Transverse colon (tissue), 4 donors: ENCODE results near the gene STARD10. TPM values are rescaled to one million over a fixed set of nuclear protein-coding genes. Genes with fewer than 3 reads are reported as not detected.

Experiments
- DNase-seq: peaks from one replicate; pipeline ENCODE4 v3.0.0-alpha.2; 2019
- H3K27ac ChIP-seq, 4 donors: fragments of 200-600 bp; sonication (generic); 2 replicates each; pipeline ENCODE4 v1.5.1; 2016 to 2018; ENCODE audit warnings: inconsistent platforms in 4 of 4
- H3K27me3 ChIP-seq: fragments of 200-600 bp; sonication (generic); 2 replicates; pipeline ENCODE4 v1.5.1; 2017; ENCODE audit warnings: inconsistent platforms
- H3K36me3 ChIP-seq, 4 donors: fragments of 200-600 bp; sonication (generic); 2 replicates each; pipeline ENCODE4 v1.5.1; 2017 to 2019; ENCODE audit warnings: inconsistent platforms in 4 of 4
- H3K4me1 ChIP-seq, 4 donors: fragments of 200-600 bp; sonication (generic); 2 replicates each; pipeline ENCODE4 v1.5.1; 2017 to 2020; ENCODE audit warnings: inconsistent platforms in 4 of 4
- H3K4me3 ChIP-seq, 4 donors: fragments of 200-600 bp; sonication (generic); 1 replicate in 1 of 4; 2 replicates in 3 of 4; pipeline versions ENCODE4 v1.5.1 to v1.6.1; 2017 to 2019; ENCODE audit warnings: inconsistent platforms in 4 of 4
- H3K9me3 ChIP-seq, 2 donors: fragments of 200-600 bp; sonication (generic); 2 replicates each; pipeline ENCODE4 v1.5.1; 2017 to 2019; ENCODE audit warnings: inconsistent platforms in 2 of 2
- EP300 ChIP-seq: sonication (generic); formaldehyde crosslinking; IDR thresholded peaks from one replicate; pipeline ENCODE4 v1.6.1; 2017; ENCODE audit warnings: antibody characterized with exemption, low read depth
- POLR2A ChIP-seq: fragments of 450-650 bp; IDR thresholded peaks from one replicate; pipeline ENCODE4 v1.6.1; 2016; ENCODE audit warnings: antibody characterized with exemption, mild to moderate bottlenecking, moderate library complexity
- POLR2AphosphoS5 ChIP-seq, 3 donors: sonication (generic); formaldehyde crosslinking; IDR thresholded peaks; one replicate each; pipeline ENCODE4 v1.6.1; 2016; ENCODE audit warnings: antibody characterized with exemption in 3 of 3
- WGBS, 2 donors: methylation state at CpG; one replicate each; pipeline ENCODE4 v1.1.5; 2018; ENCODE audit warnings: low coverage in 1 of 2; 5-methylcytosine and 5-hydroxymethylcytosine counted together
- in situ Hi-C, 4 donors: fragments of 200-750 bp; cut with MboI; loops; one replicate each; pipeline versions ENCODE4 v1.15.0 to v1.15.1; 2017; ENCODE audit warnings: low sequenced_read_pairs in 3 of 4, low pct_ligation_motif_present in 1 of 4, low pct_unique_long_range_greater_than_20kb in 1 of 4
- intact Hi-C: fragments of 100-400 bp; cut with DNase I; formaldehyde crosslinking; loops from one replicate; pipeline ENCODE4 v1.15.1; 2023; ENCODE audit warnings: low total_unique reads
- total RNA-seq, 4 donors: library from RNA; depleted of rRNA; stranded (reverse); fragments of >200 nt; gene quantifications; one replicate each; pipeline ENCODE4 v1.1.0, GENCODE V29; 2016
- TF ChIP-seq, protein P1 (sequence below), 5 experiments: fragments of 200-600 bp in 3 of 5; fragments of 450-650 bp in 2 of 5; sonication (generic) in 3 of 5; IDR thresholded peaks; 1 replicate in 2 of 5; 2 replicates in 3 of 5; pipeline ENCODE4 v1.5.1; 2016 to 2017; ENCODE audit warnings: antibody characterized with exemption in 5 of 5, inconsistent platforms in 3 of 5, mild to moderate bottlenecking in 2 of 5, moderate library complexity in 1 of 5

STARD10 gene
- total RNA-seq, 4 donors from 2014 or later: 82.7 to 714 (median 225) TPM

DNA sequence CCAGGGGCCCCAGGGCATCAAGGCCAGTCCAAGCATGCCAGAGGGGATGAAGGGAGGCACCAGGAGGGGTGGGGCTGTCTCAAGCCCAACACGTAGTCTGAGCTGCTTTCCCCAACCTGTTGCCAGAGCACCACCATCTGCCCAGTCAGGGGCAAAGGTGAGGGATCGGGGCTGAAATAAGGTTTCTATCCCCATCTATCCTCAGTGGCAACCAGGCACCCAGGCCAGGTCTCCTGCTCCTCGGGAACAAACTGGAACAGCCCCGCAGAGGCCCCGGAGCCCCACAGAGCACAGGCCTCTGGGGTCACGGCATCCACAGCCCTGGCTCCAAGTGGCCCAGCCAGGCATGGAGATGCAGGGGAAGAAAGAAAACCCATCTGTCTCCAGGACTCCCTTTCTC, 19.3 kb downstream of the STARD10 start:
- DNase-seq: peak; percentile 6
- intact Hi-C loops: no loop called here
- 60% methylated on average over 6 of the region's 6 CpGs; no CpG with 5 or more reads in 1 of the 2 donors for WGBS, 2 donors

DNA sequence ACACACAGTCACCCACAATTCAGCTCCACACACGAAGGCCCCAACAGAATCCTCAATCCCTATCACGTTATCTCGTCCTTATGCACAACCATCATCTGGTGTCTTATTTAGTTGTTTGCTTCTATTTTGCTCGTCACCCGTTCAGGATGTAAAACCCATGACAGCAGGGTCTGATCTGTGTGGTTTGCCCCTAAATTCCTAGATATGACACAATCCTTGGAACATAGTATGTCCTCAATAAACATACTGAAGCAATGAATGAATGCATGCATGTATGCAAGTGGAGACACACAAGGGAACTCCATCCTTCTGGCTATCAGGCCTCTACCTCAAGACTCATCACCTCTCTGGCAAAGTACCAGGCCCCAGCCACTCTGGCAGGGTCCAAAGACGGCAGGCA, 20.2 kb downstream of the STARD10 start:
- WGBS, 2 donors: 53 to 64% methylated on average over 5 to 6 of the region's 6 CpGs
- H3K4me1 ChIP-seq: peaks cover 30 to 69% (median 54%) of the 10 kb centered on the region in 4 donors
- H3K9me3 ChIP-seq: no peaks in the 10 kb centered on the region
- DNase-seq: peak; percentile 8
- TF ChIP-seq, protein P1, sequence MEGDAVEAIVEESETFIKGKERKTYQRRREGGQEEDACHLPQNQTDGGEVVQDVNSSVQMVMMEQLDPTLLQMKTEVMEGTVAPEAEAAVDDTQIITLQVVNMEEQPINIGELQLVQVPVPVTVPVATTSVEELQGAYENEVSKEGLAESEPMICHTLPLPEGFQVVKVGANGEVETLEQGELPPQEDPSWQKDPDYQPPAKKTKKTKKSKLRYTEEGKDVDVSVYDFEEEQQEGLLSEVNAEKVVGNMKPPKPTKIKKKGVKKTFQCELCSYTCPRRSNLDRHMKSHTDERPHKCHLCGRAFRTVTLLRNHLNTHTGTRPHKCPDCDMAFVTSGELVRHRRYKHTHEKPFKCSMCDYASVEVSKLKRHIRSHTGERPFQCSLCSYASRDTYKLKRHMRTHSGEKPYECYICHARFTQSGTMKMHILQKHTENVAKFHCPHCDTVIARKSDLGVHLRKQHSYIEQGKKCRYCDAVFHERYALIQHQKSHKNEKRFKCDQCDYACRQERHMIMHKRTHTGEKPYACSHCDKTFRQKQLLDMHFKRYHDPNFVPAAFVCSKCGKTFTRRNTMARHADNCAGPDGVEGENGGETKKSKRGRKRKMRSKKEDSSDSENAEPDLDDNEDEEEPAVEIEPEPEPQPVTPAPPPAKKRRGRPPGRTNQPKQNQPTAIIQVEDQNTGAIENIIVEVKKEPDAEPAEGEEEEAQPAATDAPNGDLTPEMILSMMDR (IDR thresholded peaks at IDR 0.05): no peak
- TF ChIP-seq POLR2A (no peak), POLR2AphosphoS5 (IDR thresholded peaks at IDR 0.05) (no peak), EP300 (no peak)
- H3K36me3 ChIP-seq: no peaks in the 10 kb centered on the region
- peak overlapping the region in 3 of 4 donors; percentile 6 to 93 (median 45) for H3K27ac ChIP-seq
- H3K27me3 ChIP-seq: no peaks in the 10 kb centered on the region
- intact Hi-C loops: no loop called here
- H3K4me3 ChIP-seq: no peak overlapping the region
- in situ Hi-C loops: no loop called here

More for the DNA sequence above, 19.3 kb downstream of the STARD10 start:
- H3K4me1 ChIP-seq: peaks cover 31 to 77% (median 56%) of the 10 kb centered on the region in 4 donors
- TF ChIP-seq POLR2A: no peak
- TF ChIP-seq EP300: no peak
- TF ChIP-seq POLR2AphosphoS5 (IDR thresholded peaks at IDR 0.05): no peak
- TF ChIP-seq, protein P1 (IDR thresholded peaks at IDR 0.05): no peak
- in situ Hi-C loops: no loop called here
- H3K9me3 ChIP-seq: no peaks in the 10 kb centered on the region
- no peak overlapping the region for H3K4me3 ChIP-seq
- H3K27me3 ChIP-seq: no peaks in the 10 kb centered on the region
- peak overlapping the region in 2 of 4 donors; percentile 45 to 93 for H3K27ac ChIP-seq
- no peaks in the 10 kb centered on the region for H3K36me3 ChIP-seq

DNA sequence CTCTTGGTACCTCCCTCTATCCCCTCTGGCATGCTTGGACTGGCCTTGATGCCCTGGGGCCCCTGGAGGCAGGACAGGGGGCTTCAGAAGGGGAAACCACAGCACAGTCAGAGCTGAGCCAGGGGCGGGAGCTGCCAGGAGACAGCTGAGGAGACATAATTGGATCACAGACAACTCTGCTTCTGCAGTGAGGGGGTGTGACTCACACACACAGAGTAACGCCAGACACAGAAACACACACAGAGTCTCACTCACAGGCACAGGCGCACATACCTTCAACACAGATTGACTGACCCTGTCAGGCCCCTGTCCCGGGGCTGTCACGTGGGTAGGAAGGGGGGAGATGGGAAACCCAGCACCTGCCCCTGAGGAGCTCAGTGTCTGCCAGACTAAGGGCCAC, 20.6 kb downstream of the STARD10 start:
- Histone ChIP-seq H3K36me3 (no peaks in the 10 kb centered on the region), H3K9me3 (no peaks in the 10 kb centered on the region), H3K4me3 (no peak overlapping the region), H3K27me3 (no peaks in the 10 kb centered on the region), H3K4me1 (peaks cover 26 to 64% (median 50%) of the 10 kb centered on the region in 4 donors), H3K27ac (peak overlapping the region in 3 of 4 donors; percentile 6 to 93 (median 45))
- TF ChIP-seq, protein P1 (IDR thresholded peaks at IDR 0.05): no peak
- TF ChIP-seq POLR2A (no peak), POLR2AphosphoS5 (IDR thresholded peaks at IDR 0.05) (no peak), EP300 (no peak)
- intact Hi-C loops (no loop called here), in situ Hi-C loops (no loop called here)
- WGBS, 2 donors: 46 to 50% methylated on average over 1 to 5 of the region's 5 CpGs
- no peak for DNase-seq

DNA sequence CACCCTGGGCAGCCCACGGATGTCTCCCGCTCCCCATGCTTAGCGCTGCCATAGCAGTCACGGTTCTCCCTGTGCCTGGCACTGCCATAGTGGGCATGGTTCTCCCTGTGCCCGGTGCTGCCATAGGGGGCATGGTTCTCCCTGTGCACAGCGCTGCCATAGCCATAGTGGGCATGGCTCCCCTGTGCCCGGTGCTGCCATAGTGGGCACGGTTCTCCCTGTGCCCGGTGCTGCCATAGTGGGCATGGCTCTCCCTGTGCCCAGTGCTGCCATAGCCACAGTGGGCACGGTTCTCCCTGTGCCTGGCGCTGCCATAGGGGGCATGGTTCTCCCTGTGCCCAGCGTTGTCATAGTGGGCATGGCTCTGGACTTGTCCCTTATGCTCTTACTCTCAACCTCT, 21.8 kb downstream of the STARD10 start:
- Histone ChIP-seq H3K4me1 (peaks cover 14 to 52% (median 38%) of the 10 kb centered on the region in 4 donors), H3K27me3 (no peaks in the 10 kb centered on the region), H3K9me3 (no peaks in the 10 kb centered on the region), H3K27ac (no peak overlapping the region), H3K36me3 (no peaks in the 10 kb centered on the region), H3K4me3 (no peak overlapping the region)
- no peak for DNase-seq
- TF ChIP-seq POLR2AphosphoS5 (IDR thresholded peaks at IDR 0.05): no peak
- no peak for TF ChIP-seq EP300
- TF ChIP-seq POLR2A: no peak
- TF ChIP-seq, protein P1 (IDR thresholded peaks at IDR 0.05): no peak
- in situ Hi-C loops: no loop called here
- 83% methylated on average over 12 of the region's 12 CpGs; no CpG with 5 or more reads in 1 of the 2 donors for WGBS, 2 donors
- intact Hi-C loops: no loop called here
